Measurements from ENCODE around the gene POU2AF1. TPM values are rescaled to one million over a fixed set of nuclear protein-coding genes. Genes with fewer than 3 reads are reported as not detected.

Gene POU2AF1
- total RNA-seq, 1 experiment from 2014 or later: not detected

GRCh38 chr11:111408789-111409727 is 30.0 kb upstream of the POU2AF1 start:
- intact Hi-C loops (cut with micrococcal nuclease): no loop called here
- H3K9me2 ChIP-seq (replicated peaks; ENCODE audit: low read length): no peaks in the 10 kb centered on the region
- no peak overlapping the region for H3K4me3 ChIP-seq (ENCODE audit: low read length)
- DNase-seq: no peak
- H3F3A ChIP-seq (ENCODE audit: low read length, unreplicated experiment): no peaks in the 10 kb centered on the region
- H3K27me3 ChIP-seq (ENCODE audit: low read length): peaks cover 58% of the 10 kb centered on the region
- H2AFZ ChIP-seq (ENCODE audit: low read length): no peak overlapping the region
- ATAC-seq: no peak
- no peaks in the 10 kb centered on the region for H4K20me1 ChIP-seq (ENCODE audit: low read length)
- TF ChIP-seq CTCF (conservative IDR thresholded peaks at IDR 0.05; ENCODE audit: low read depth, low read length) (no peak), EZH2phosphoT487 (IDR thresholded peaks at IDR 0.05; ENCODE audit: borderline replicate concordance, low read length) (no peak), EZH2 (IDR thresholded peaks at IDR 0.05; ENCODE audit: low read length, unreplicated experiment) (no peak)
- no peak overlapping the region for H3K4me2 ChIP-seq (ENCODE audit: low read length)
- H3K27ac ChIP-seq (ENCODE audit: low read length): no peak overlapping the region
- no peaks in the 10 kb centered on the region for H3K36me3 ChIP-seq (ENCODE audit: low read depth, low read length)
- H3K4me1 ChIP-seq (ENCODE audit: insufficient read depth, low read length): no peaks in the 10 kb centered on the region
- H3K9me3 ChIP-seq (ENCODE audit: low read length): no peaks in the 10 kb centered on the region
- ChIA-PET POLR2A (ENCODE audit: unreplicated experiment) (no interaction called here), CTCF (no interaction called here)
- H3K9ac ChIP-seq (ENCODE audit: low read length): no peak overlapping the region
- BruUV-seq (replicated peaks): no TSS peak
- H3K79me2 ChIP-seq (ENCODE audit: low read length): no peaks in the 10 kb centered on the region

GRCh38 chr11:111407652-111408051 is 28.6 kb upstream of the POU2AF1 start:
- Histone ChIP-seq H3K9ac (ENCODE audit: low read length) (no peak overlapping the region), H3K36me3 (ENCODE audit: low read depth, low read length) (no peaks in the 10 kb centered on the region), H3K27me3 (ENCODE audit: low read length) (peaks cover 46% of the 10 kb centered on the region), H3K9me2 (replicated peaks; ENCODE audit: low read length) (no peaks in the 10 kb centered on the region), H2AFZ (ENCODE audit: low read length) (no peak overlapping the region), H3K4me1 (ENCODE audit: insufficient read depth, low read length) (no peaks in the 10 kb centered on the region), H3K9me3 (ENCODE audit: low read length) (no peaks in the 10 kb centered on the region), H3K79me2 (ENCODE audit: low read length) (no peaks in the 10 kb centered on the region), H3K4me2 (ENCODE audit: low read length) (no peak overlapping the region), H3K4me3 (ENCODE audit: low read length) (no peak overlapping the region), H4K20me1 (ENCODE audit: low read length) (no peaks in the 10 kb centered on the region), H3F3A (ENCODE audit: low read length, unreplicated experiment) (no peaks in the 10 kb centered on the region), H3K27ac (ENCODE audit: low read length) (no peak overlapping the region)
- ATAC-seq (no peak), DNase-seq (no peak)
- no peak for TF ChIP-seq EZH2phosphoT487 (IDR thresholded peaks at IDR 0.05; ENCODE audit: borderline replicate concordance, low read length)
- no peak for TF ChIP-seq EZH2 (IDR thresholded peaks at IDR 0.05; ENCODE audit: low read length, unreplicated experiment)
- TF ChIP-seq CTCF (conservative IDR thresholded peaks at IDR 0.05; ENCODE audit: low read depth, low read length): no peak
- BruUV-seq (replicated peaks): no TSS peak
- POLR2A ChIA-PET (ENCODE audit: unreplicated experiment): no interaction called here
- CTCF ChIA-PET: no interaction called here
- intact Hi-C loops (cut with micrococcal nuclease): no loop called here

- Histone ChIP-seq H3K4me2 (ENCODE audit: low read length) (no peak overlapping the region), H3K79me2 (ENCODE audit: low read length) (no peaks in the 10 kb centered on the region), H3K27me3 (ENCODE audit: low read length) (peaks cover 38% of the 10 kb centered on the region), H3K4me3 (ENCODE audit: low read length) (no peak overlapping the region), H3F3A (ENCODE audit: low read length, unreplicated experiment) (no peaks in the 10 kb centered on the region), H3K9ac (ENCODE audit: low read length) (no peak overlapping the region), H3K9me2 (replicated peaks; ENCODE audit: low read length) (no peaks in the 10 kb centered on the region), H3K4me1 (ENCODE audit: insufficient read depth, low read length) (no peaks in the 10 kb centered on the region), H4K20me1 (ENCODE audit: low read length) (no peaks in the 10 kb centered on the region), H2AFZ (ENCODE audit: low read length) (no peak overlapping the region), H3K36me3 (ENCODE audit: low read depth, low read length) (no peaks in the 10 kb centered on the region), H3K9me3 (ENCODE audit: low read length) (no peaks in the 10 kb centered on the region), H3K27ac (ENCODE audit: low read length) (no peak overlapping the region)
- DNase-seq (no peak), ATAC-seq (no peak)
- TF ChIP-seq EZH2phosphoT487 (IDR thresholded peaks at IDR 0.05; ENCODE audit: borderline replicate concordance, low read length): no peak
- TF ChIP-seq EZH2 (IDR thresholded peaks at IDR 0.05; ENCODE audit: low read length, unreplicated experiment): no peak
- BruUV-seq (replicated peaks): no TSS peak
- CTCF ChIA-PET: no interaction called here
- POLR2A ChIA-PET (ENCODE audit: unreplicated experiment): no interaction called here
- intact Hi-C loops (cut with micrococcal nuclease): no loop called here
These were observed 27.5 kb upstream of the POU2AF1 start for GRCh38 chr11:111406589-111406988.

Data from PC-3 (cell line).